Ovary (tissue), 3 donors: ENCODE data around the gene CDC42BPB.

ENCODE experiments used
- EP300 ChIP-seq: sonication (generic); formaldehyde crosslinking; IDR thresholded peaks from one replicate; pipeline ENCODE4 v1.6.1; 2017; ENCODE audit warnings: antibody characterized with exemption
- POLR2A ChIP-seq: fragments of 450-650 bp; IDR thresholded peaks from one replicate; pipeline ENCODE4 v1.6.1; 2017; ENCODE audit warnings: antibody characterized with exemption, mild to moderate bottlenecking, moderate library complexity
- TF ChIP-seq, protein P1 (sequence below), 3 donors: fragments of 450-650 bp in 2 of 3; fragments of 200-600 bp in 1 of 3; IDR thresholded peaks; one replicate each; pipeline versions ENCODE4 v1.5.1 to v1.8.0; 2016 to 2022; ENCODE audit warnings: antibody characterized with exemption in 3 of 3, mild to moderate bottlenecking in 1 of 3
- donor health status: DM: no; HTN: no; CAD: no.

DNA sequence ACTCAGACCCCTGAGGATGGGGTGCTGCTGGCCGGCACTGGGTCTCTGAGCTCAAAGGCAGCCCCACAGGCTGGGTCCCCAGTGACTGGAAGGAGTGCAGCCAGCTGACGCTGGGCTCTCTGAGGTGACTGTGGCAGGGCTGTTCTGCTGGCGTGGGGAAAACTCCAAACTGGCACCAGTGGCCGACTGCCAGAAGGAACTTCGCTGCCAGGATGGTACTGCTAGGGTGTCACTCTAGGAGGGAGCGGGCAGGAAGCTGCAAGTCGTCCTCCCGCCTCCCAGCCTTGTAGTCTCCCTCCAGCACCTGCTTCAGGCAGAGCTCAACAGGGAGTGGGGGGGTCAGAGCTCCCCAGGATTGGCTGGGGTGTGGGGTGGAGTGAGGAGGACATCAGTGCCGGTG, 41.3 kb downstream of the CDC42BPB start:
- TF ChIP-seq, protein P1, sequence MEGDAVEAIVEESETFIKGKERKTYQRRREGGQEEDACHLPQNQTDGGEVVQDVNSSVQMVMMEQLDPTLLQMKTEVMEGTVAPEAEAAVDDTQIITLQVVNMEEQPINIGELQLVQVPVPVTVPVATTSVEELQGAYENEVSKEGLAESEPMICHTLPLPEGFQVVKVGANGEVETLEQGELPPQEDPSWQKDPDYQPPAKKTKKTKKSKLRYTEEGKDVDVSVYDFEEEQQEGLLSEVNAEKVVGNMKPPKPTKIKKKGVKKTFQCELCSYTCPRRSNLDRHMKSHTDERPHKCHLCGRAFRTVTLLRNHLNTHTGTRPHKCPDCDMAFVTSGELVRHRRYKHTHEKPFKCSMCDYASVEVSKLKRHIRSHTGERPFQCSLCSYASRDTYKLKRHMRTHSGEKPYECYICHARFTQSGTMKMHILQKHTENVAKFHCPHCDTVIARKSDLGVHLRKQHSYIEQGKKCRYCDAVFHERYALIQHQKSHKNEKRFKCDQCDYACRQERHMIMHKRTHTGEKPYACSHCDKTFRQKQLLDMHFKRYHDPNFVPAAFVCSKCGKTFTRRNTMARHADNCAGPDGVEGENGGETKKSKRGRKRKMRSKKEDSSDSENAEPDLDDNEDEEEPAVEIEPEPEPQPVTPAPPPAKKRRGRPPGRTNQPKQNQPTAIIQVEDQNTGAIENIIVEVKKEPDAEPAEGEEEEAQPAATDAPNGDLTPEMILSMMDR (IDR thresholded peaks at IDR 0.05): no peak
- TF ChIP-seq POLR2A: no peak
- TF ChIP-seq EP300: no peak
